Breast epithelium (tissue), 3 donors: Measurements from ENCODE around the gene RRAGD.

Experiments used
- POLR2A ChIP-seq: fragments of 450-650 bp; IDR thresholded peaks from one replicate; pipeline ENCODE4 v1.6.1; 2016; ENCODE audit warnings: antibody characterized with exemption, mild to moderate bottlenecking, moderate library complexity
- TF ChIP-seq, protein P1 (sequence below), 3 donors: fragments of 450-650 bp; IDR thresholded peaks; one replicate each; pipeline ENCODE4 v1.5.1; 2016 to 2017; ENCODE audit warnings: antibody characterized with exemption in 3 of 3, mild to moderate bottlenecking in 3 of 3, moderate library complexity in 3 of 3

DNA sequence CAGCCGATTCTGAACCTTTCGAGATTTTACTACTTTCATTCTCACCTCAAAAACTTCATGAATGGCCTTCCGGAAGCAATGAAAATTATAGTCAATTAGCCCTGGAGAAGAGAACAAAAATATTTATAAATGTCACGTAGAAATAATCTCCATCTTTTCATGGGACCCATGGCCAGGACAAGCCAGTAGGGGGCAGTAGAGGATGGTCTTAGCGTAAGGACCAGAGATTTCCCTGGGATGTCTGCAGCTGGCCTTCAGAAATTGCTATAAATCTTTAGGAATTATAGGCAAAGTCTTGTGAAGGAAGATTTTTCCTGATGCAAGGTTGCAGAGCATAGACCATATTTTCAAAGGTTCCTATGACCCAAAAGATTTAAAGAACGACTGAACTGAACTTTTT is 44.0 kb downstream of the RRAGD start:
- TF ChIP-seq, protein P1, sequence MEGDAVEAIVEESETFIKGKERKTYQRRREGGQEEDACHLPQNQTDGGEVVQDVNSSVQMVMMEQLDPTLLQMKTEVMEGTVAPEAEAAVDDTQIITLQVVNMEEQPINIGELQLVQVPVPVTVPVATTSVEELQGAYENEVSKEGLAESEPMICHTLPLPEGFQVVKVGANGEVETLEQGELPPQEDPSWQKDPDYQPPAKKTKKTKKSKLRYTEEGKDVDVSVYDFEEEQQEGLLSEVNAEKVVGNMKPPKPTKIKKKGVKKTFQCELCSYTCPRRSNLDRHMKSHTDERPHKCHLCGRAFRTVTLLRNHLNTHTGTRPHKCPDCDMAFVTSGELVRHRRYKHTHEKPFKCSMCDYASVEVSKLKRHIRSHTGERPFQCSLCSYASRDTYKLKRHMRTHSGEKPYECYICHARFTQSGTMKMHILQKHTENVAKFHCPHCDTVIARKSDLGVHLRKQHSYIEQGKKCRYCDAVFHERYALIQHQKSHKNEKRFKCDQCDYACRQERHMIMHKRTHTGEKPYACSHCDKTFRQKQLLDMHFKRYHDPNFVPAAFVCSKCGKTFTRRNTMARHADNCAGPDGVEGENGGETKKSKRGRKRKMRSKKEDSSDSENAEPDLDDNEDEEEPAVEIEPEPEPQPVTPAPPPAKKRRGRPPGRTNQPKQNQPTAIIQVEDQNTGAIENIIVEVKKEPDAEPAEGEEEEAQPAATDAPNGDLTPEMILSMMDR (IDR thresholded peaks at IDR 0.05): peak; percentile 9 to 48 (median 22)
- no peak for TF ChIP-seq POLR2A
